Vagina (tissue), 2 donors: ENCODE measurements around the gene CCT8. TPM values are rescaled to one million over a fixed set of nuclear protein-coding genes. Genes with fewer than 3 reads are reported as not detected.

Experiments used
- DNase-seq, 2 donors: peaks; one replicate each; pipeline ENCODE4 v3.0.0-alpha.2; 2017; ENCODE audit errors: extremely low spot score in 2 of 2
- H3K27ac ChIP-seq: fragments of 200-600 bp; sonication (generic); one replicate; pipeline ENCODE4 v1.5.1; 2019
- H3K27me3 ChIP-seq: fragments of 200-600 bp; sonication (generic); one replicate; pipeline ENCODE4 v1.5.1; 2019
- H3K36me3 ChIP-seq, 2 donors: fragments of 200-600 bp; sonication (generic); one replicate each; pipeline ENCODE4 v1.5.1; 2017 to 2019
- H3K4me1 ChIP-seq: fragments of 200-600 bp; sonication (generic); one replicate; pipeline ENCODE4 v1.5.1; 2019
- H3K4me3 ChIP-seq, 2 donors: fragments of 200-600 bp; sonication (generic); 1 replicate in 1 of 2; 2 replicates in 1 of 2; pipeline ENCODE4 v1.5.1; 2016 to 2019
- H3K9me3 ChIP-seq: fragments of 200-600 bp; sonication (generic); one replicate; pipeline ENCODE4 v1.5.1; 2019
- CTCF ChIP-seq, 3 experiments: fragments of 450-650 bp in 2 of 3; fragments of 200-600 bp in 1 of 3; sonication (generic) in 1 of 3; IDR thresholded peaks; one replicate each; pipeline ENCODE4 v1.5.1; 2017 to 2019; ENCODE audit warnings: antibody characterized with exemption in 3 of 3, mild to moderate bottlenecking in 2 of 3, moderate library complexity in 2 of 3
- POLR2A ChIP-seq, 2 donors: fragments of 450-650 bp; IDR thresholded peaks; one replicate each; pipeline ENCODE4 v1.6.1; 2017; ENCODE audit warnings: antibody characterized with exemption in 2 of 2, mild to moderate bottlenecking in 2 of 2, moderate library complexity in 2 of 2
- POLR2AphosphoS5 ChIP-seq, 2 donors: sonication (generic); formaldehyde crosslinking; IDR thresholded peaks; one replicate each; pipeline ENCODE4 v1.9.0; 2017; ENCODE audit warnings: antibody characterized with exemption in 2 of 2, mild to moderate bottlenecking in 2 of 2, low read depth in 1 of 2; ENCODE audit not compliant: insufficient read depth in 1 of 2
- intact Hi-C: fragments of 100-400 bp; cut with DNase I; formaldehyde crosslinking; loops from one replicate; pipeline ENCODE4 v1.15.1; 2023
- total RNA-seq: library from RNA; depleted of rRNA; stranded (reverse); fragments of >200 nt; gene quantifications from one replicate; pipeline ENCODE4 v1.2.3, GENCODE V29; 2016

The CCT8 gene
- total RNA-seq, 1 donor from 2014 or later: 81.3 TPM

DNA sequence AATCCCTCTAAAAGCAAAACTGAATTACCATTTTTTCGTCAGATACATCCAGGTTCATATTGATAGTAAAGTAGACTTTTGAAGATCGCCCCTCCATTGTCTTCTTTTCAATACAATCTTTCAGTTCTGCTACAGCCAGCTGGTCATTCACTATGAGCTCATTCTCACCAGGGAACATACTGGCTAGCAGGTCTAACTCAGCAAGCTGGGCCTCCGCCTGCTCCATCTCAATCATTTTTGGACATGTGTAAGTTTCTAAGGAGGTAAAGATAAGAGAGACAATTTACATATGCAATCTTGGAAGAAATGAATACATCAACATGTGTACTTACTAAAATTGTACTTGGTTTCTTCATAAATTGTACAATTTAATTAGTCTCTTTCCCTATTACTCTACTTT is 65.1 kb downstream of the CCT8 start:
- H3K9me3 ChIP-seq: no peaks in the 10 kb centered on the region
- H3K36me3 ChIP-seq: peaks cover 0 to 13% of the 10 kb centered on the region in 2 donors
- no peak for DNase-seq
- H3K27me3 ChIP-seq: no peaks in the 10 kb centered on the region
- no peak overlapping the region for H3K4me3 ChIP-seq
- no peak for TF ChIP-seq CTCF (IDR thresholded peaks at IDR 0.05)
- no peak for TF ChIP-seq POLR2AphosphoS5 (IDR thresholded peaks at IDR 0.05; ENCODE audit: insufficient read depth in 1 of 2, low read depth in 1 of 2)
- TF ChIP-seq POLR2A (IDR thresholded peaks at IDR 0.05): no peak
- H3K4me1 ChIP-seq: peaks cover 6% of the 10 kb centered on the region
- intact Hi-C loops: no loop called here
- no peak overlapping the region for H3K27ac ChIP-seq

GRCh38 chr21:29007810-29008209 is 65.6 kb downstream of the CCT8 start:
- DNase-seq: no peak
- no peaks in the 10 kb centered on the region for H3K9me3 ChIP-seq
- no peak overlapping the region for H3K27ac ChIP-seq
- intact Hi-C loops: no loop called here
- TF ChIP-seq CTCF (IDR thresholded peaks at IDR 0.05) (no peak), POLR2AphosphoS5 (IDR thresholded peaks at IDR 0.05; ENCODE audit: insufficient read depth in 1 of 2, low read depth in 1 of 2) (no peak), POLR2A (IDR thresholded peaks at IDR 0.05) (no peak)
- no peaks in the 10 kb centered on the region for H3K27me3 ChIP-seq
- peaks cover 10% of the 10 kb centered on the region for H3K4me1 ChIP-seq
- no peak overlapping the region for H3K4me3 ChIP-seq
- peaks cover 0 to 13% of the 10 kb centered on the region in 2 donors for H3K36me3 ChIP-seq

- H3K4me1 ChIP-seq: peaks cover 10% of the 10 kb centered on the region
- H3K27me3 ChIP-seq: no peaks in the 10 kb centered on the region
- peaks cover 0 to 13% of the 10 kb centered on the region in 2 donors for H3K36me3 ChIP-seq
- DNase-seq: no peak
- TF ChIP-seq POLR2AphosphoS5 (IDR thresholded peaks at IDR 0.05; ENCODE audit: insufficient read depth in 1 of 2, low read depth in 1 of 2) (no peak), CTCF (IDR thresholded peaks at IDR 0.05) (no peak)
- H3K4me3 ChIP-seq: no peak overlapping the region
- intact Hi-C loops: no loop called here
- H3K27ac ChIP-seq: no peak overlapping the region
- no peaks in the 10 kb centered on the region for H3K9me3 ChIP-seq
Measured at GRCh38 chr21:29007135-29007534, 66.3 kb downstream of the CCT8 start.

Other genes starting within 250 kb of the CCT8 start
- gene LTN1, start 80.8 kb downstream of the CCT8 start, total RNA-seq: 21.9 TPM
- 9.1 TPM for gene RWDD2B, start 54.3 kb downstream of the CCT8 start, total RNA-seq
- gene USP16, start 49.0 kb downstream of the CCT8 start, total RNA-seq: 22.8 TPM
- gene MAP3K7CL, start 57.0 kb upstream of the CCT8 start, total RNA-seq: 6.9 TPM
- 33.1 TPM for gene BACH1, start 225.3 kb upstream of the CCT8 start, total RNA-seq